NCI-H2107 treated with DMSO at 0.1 percent for 48 hours (cell line): ENCODE measurements around the gene TTBK1.

Experiments used
- DNase-seq: peaks from one replicate; lab custom pipeline; 2025; ENCODE audit not compliant: unreplicated experiment; lab: John Stamatoyannopoulos, UW

TTBK1 gene

DNA sequence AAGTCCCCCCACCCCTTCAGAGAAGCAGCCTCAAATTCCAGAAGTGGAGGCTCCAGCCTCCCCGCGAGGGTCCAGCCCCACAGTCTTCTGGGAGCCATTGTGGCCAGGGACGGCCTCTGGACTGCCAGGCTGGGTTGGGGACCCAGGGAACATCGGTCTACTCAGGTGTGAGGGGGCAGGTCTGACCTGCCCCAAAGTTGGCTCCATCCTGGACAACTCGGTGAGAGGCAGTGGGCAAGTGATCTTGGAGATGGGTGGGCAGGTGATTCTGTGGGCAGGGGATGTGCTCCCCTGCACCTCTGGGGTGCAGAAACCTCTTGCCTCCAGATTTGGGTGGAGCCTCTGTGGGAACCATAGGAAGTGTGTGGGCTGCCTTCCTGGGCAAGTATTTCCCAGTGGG, 42.6 kb downstream of the TTBK1 start:
- no peak for DNase-seq

DNA sequence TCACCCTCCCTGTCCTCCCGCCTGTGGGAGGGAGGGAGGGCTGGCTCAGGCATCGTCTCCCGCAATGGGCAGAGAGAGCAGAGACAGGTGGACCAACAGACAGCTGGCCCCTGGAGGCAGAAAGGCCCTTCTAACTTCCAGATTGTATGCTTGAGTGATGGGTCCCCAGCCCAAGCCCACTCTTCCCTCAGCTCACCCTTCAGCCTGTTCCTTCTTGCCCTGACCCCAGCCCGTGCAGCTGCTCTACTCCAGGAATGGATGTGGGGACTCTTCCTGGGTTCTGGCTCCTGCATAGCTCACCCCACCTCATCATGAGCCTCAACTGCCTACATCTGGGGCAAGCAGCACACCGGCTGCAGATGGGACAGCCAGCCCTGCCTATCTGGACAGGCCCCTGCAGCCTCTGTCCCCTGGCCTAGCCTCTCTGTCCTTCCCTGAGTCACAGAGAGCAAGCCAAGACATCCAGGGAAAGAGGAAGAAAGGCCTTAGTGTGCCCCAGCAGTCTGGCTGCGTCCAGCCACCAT, 43.2 kb downstream of the TTBK1 start:
- no peak for DNase-seq

DNA sequence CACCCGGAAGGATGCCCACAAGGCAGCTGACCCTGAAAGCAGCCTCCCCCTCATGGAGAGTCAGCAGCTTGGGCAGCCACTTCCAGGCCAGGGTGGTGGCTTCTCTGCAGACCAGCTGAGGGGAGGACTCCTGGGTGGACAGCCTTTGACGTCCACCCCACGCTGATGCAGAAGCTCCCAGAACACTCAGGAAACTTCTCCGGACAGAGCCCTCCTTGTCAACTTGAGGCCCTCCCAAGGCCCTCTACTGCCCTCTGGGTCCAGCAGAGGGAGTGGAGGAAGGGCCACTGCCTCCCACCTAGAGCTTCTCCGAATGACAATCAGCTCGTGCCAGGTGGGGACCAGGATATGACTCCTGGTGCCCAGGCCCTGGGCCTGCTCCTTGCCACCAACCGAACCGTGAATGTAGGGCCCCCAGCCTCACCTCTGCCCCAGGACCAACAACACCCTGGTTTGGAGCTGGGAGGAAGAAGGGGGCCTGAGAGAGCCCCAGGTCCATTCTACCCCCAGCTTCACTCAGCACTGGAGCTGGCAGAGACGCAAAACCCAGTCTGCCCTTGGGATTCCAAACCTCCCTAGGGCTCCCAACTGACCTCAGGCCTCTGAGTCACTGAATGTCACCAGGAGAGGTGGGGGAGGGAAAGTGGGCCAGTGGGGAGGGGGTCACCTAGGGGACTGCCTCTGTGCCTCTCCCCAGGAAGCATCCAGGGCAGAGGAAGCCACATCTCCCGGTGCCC, 43.9 kb downstream of the TTBK1 start:
- no peak for DNase-seq

DNA sequence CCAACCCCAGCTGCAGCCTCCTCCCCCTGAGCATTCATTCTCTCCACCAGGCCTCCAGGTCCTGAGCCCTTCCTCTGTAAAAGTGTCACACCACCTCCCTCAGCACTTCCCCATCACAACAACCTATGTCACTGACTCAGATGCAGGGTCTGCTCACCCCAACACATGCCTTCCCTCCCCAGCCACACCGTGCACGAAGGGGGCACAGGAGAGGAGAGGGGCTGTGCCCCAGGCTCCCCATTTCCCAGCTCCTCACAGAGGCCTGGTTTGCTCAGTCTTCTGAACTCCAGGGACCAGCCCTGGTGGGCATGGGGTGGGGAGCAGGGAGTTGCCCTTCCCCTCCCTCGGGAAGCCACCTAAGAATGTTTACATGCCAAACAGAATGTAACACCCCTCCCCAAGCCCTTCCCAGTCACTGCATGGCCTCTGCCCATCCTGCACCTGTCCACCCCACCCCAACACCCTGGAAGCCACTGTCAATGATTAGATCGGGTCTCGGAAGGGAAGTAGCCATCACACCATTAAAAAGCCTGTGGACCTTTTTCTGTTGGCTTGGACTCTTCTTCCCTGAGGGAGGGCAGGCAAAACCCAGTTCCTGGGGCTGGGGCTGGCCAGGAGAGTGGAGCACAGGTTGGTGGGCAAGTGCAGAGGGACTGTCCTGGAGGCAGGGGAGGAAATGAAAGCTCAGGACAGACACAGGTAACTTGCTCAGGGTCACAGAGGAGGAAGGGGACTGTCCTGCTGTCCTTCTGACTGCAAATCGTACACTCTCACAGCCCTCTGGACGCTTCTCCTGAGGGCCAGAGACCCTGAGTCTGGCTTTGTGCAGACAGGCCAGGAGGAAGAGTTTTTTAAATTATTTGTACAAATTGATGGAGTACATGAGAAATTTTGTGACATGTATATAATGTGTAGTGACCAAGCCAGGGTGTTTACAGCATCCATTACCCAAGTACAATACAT, 44.7 kb downstream of the TTBK1 start:
- no peak for DNase-seq

DNA sequence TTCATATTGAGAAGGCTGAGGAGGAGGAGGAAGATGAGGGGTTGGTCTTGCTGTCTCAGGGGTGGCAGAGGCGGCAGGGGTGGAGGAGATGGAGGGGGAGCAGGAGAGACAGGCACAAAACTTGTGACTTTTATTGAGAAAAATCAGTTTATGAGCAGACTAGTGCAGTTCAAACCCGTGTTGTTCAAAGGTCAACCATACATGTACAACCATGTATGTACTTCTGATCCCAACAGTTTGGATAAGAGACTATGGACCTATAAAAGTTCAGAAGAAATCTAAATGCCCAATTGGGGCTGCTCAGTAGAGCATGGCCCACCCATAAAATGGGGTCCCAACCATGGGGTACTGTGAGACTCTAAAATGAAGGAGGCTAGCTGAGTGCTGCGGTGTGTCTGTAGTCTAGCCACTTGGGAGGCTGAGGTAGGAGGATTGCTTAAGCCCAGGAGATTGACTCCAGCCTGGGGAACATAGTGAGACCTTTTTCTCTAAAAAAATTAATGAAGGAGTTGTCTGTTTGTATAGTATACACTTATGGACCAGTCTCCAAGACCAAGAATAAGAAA, 47.1 kb downstream of the TTBK1 start:
- DNase-seq: no peak

DNA sequence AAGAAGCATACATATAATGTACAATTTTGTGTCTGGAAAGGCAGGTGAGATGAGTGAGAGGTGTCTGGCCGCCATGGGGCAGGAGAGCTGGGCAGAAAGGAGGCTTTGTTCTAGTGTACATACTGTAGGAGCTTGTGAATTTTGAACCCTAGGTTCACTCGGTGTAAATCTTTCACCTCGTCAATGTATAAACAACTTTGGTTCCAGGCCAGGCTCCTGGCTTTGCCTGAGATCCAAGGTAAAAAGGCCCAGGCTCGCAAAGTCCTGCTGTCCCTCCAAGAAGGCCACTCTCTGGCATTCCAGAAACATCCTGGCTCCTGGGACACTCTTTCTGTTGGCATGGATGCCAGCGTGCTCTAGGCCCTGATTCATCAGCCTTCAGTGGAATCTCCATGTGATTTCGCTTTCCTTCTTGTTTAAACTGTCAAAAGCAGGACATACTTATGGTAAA, 47.6 kb downstream of the TTBK1 start:
- DNase-seq: no peak

DNA sequence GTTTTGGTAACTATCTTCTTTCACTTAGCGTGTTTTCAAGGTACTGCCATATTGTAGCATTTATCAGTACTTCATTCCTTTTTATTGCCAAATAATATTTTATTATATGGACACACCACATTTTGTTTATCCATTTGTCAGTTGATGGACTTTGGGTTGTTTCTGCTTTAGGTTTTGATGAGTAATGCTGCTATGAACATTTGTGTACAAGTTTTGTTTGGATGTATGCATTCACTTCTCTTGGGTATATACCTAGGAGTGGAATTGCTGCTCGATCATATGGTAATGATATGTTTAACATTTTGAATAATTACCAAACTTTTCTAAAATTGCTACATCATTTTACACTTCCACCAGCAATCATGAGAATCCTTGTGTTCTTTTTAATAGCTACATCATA, 48.4 kb downstream of the TTBK1 start:
- DNase-seq: no peak

DNA sequence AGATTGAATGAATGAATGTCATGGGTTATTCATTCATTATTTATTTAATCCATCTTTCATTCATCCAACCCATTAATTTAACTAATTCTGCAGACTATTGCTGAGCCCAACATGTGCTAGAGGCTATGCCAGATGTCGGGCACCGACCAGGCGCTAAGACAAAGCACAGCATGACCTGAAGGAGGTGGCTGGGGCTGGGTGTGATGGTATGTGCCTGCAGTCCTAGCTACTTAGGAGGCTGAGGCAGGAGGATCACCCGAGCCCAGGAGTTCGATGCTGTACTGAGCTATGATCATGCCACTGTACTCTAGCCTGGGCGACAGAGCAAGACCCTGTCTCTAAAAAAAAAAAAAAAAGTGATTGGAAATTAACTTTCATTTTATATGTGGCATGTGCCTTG, 49.1 kb downstream of the TTBK1 start:
- DNase-seq: no peak

DNA sequence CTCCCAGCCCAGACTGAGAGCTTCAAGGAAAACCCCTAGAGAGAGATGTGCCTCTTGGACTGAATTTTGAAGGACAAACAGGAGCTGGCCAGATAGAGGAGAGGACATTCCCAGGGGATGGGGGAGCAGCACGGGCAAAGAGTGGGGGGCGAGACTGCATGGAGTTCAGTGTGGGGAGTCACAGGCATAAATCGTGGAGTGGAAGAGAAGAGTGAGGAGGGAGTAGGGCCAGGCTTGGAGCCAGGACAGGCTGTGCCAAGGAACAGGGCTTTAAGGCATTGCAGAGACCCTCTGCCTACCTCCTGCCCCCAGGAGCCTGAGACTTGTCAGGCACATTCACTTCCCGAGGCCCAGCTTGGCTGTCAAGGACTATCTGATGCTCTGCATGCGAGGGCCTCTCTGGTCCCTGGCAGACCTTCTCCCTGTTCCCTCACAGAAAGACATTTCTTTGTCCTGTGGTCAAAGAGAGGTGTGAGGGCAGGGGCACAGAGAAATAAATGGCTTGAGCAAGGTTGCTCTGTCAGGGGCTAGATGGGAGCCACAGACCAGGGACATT, 49.6 kb downstream of the TTBK1 start:
- DNase-seq: no peak

DNA sequence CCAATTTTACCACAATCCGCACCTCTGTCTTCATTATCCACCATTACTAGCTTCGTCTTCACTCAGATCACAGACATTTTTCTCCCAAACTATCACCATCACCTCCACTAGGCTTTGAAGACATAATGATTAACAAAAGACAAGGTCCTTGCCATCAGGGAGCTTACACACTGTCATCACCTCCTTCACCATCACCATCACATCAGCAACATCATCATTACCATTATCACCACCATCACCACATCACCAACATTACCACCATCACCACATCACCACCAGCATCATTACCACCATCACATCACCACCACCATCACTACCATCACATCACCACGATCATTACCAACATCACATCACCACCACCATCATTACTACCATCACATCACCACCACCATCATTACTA, 50.4 kb downstream of the TTBK1 start:
- no peak for DNase-seq

DNA sequence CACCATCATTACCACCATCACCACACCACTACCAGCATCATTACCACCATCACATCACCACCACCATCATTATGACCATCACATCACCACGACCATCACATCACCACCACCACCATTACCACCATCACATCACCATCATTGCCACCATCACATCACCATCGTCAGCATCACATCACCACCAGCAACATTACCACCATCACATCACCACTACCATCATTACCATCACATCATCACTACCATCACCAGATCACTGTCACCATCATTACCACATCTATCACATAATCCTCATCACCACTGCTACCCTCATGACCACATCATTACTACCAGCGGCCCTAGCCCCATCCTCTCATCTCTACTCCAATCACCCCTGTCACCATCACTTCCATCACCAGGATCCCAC, 51.3 kb downstream of the TTBK1 start:
- no peak for DNase-seq

DNA sequence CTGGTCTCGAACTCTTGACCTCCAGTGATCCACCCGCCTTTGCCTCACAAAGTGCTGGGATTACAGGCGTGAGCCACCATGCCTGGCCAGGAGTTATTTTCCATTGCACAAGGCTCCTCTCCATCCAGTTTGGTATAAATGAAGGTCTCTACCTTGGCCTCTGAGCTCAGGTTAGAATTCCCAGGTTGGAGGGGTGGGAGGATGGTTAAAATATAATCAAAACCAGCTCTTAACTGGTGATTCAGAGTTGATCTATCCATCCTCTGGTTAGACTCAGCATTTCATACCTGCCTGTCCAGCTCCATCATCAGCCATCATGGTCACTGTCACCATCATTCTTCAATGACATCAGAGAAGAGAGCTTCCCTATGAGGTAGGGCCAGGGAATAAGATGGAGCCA, 52.2 kb downstream of the TTBK1 start:
- DNase-seq: no peak

DNA sequence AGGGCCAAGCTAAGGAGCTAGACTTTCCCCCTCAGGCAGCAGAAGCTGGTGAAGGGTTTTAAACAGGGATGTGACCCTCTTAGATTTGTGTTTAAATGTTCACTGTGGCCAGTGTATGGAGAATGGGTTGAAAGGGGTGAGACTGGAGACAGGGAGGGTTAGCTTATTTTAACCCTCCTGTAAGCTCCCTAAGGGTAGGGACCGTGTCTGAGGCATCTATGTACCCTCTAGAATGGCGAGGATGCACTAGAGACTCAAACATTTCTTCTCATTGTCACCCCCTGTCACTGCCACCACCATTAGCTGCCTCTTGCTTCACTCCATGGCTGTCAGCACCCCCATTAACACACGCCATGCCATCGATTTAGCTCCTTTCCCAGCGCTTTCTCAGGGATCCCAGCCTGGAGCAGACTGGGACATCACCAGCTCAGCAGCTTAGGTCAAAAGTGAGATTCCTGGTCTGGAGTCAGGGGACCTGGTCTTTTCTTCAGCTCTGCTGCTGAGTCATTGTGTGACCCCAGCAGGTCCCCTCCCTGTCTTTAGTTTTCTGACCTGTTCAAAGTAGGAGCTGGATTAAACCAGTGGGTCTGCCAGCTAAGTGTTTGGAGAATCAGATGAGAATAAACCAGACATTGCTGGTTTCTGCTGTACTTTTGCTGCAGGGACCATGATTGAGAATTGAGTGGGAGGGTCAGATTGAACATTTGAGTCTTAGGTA, 53.7 kb downstream of the TTBK1 start:
- no peak for DNase-seq

DNA sequence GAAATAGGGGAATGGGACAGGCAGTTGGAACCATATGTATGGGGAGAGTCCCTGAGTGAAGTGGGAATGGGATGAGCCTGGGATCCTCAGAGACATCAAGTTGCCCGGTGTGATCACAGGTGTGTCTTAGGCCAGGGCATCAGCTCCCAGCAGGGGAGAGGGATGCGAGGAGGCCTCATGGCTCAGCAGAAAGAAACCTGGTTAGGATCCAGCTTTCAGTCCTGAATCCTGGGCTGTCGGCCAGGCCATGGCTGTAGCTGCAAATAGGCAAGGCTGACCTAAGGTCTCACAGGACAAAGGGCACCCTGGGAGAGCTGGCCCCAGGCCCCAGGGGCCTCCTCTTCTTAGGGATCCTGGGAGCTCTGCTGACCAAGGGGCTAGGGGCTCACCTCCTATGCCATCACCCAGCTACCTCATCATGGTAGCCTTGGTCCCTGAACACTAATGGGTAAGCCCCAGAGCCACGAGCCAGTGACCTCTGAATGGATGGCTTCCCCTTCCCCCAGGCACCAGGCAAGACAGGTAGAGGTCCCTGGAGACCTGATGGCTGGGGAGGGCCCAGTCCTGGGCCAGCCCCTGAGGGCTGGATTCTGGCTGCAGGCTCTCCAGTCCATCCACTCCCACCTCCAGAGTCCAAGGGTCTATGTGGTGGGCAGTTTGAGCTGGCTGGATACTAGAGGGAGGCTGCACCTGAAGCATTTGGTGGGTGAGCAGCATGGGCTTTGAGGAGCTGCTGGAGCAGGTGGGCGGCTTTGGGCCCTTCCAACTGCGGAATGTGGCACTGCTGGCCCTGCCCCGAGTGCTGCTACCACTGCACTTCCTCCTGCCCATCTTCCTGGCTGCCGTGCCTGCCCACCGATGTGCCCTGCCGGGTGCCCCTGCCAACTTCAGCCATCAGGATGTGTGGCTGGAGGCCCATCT, 54.6 kb downstream of the TTBK1 start, which contains the start of gene SLC22A7:
SLC22A7 (plus strand) TSS at position 617 of the 921 bp plus-strand sequence; CDS start at position 716, 99 bp downstream.
- no peak for DNase-seq

DNA sequence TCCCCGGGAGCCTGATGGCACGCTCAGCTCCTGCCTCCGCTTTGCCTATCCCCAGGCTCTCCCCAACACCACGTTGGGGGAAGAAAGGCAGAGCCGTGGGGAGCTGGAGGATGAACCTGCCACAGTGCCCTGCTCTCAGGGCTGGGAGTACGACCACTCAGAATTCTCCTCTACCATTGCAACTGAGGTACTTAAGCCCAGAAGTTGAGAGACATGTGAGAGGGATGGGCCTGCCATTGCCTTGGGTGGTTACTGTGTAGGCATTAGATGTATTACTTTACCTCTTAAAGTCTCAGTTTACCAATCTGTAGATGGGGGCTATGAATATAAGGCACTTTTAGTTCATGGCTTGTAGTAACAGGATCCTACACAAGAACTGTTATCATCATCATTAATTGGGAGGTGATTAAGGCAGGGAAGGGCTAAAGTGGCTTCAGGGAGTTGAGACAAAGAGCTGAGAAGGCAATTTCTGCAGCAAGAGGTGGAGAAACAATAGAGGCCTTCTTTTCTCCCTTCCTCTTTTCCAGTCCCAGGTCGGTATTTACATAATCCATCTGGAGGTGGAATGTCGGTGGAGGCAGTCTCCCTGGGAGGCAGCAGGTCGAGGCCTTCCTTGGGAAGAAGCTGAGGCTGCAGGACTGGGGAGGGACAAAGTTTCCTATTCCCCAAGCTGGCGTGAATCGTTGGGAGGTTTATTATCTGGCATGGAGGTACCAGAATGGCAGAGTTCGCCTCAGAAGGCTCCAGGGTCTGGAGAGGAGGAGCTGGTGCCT, 55.5 kb downstream of the TTBK1 start:
- DNase-seq: no peak

DNA sequence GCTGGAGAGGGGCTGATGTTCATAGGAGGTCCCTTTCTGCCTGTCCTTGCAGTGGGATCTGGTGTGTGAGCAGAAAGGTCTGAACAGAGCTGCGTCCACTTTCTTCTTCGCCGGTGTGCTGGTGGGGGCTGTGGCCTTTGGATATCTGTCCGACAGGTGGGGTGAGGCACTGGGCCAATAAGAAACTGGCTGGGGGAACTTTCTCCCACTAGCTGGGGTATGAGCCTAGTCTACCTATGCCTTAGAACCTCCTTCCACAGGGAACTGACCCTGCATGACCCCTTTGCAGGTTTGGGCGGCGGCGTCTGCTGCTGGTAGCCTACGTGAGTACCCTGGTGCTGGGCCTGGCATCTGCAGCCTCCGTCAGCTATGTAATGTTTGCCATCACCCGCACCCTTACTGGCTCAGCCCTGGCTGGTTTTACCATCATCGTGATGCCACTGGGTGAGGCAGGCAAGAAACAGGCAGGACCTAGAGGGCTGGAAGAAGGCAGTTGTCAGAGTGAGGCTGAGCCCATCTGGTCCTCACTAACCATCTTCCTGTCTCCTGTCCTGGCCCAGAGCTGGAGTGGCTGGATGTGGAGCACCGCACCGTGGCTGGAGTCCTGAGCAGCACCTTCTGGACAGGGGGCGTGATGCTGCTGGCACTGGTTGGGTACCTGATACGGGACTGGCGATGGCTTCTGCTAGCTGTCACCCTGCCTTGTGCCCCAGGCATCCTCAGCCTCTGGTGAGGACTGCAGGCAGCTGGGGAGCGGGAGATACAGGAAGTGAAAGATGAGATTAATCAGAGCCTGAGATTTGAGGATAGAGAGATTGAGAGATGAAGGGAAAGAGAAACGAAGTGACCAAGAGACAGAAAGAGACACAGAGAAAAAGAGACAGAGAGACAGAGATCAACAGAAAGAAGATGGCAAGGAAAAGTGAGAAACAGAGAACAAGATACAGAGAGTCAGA, 56.3 kb downstream of the TTBK1 start:
- no peak for DNase-seq

DNA sequence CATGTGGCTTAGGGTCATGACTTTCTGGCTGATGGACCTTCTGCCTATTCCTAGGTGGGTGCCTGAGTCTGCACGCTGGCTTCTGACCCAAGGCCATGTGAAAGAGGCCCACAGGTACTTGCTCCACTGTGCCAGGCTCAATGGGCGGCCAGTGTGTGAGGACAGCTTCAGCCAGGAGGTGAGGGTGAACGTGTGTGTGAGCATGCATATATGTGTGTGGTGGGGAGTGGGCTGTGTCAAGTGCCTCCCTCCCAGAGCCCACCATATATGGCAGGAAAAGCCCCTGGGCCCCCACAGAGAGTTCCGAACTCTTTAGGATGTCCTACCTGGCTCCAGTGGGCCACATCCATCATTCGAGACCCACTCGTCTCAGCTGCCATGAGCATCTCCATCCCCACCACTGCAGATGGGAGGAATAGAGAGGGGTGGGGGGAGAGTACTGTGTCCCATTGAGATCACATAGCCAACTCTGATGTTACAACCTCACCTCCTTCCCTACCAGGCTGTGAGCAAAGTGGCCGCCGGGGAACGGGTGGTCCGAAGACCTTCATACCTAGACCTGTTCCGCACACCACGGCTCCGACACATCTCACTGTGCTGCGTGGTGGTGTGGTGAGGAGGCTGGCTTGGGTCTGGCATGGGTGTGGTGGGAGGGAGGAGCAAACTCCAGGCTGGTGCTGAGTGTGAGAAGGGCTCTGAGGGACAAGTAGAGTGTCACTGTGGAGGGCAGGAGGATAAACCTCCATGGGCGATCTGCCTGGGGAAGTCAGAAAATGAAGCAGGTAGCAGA, 58.0 kb downstream of the TTBK1 start:
- DNase-seq: no peak
